ENCODE measurements around the gene SEMA4B.
"Not testable (repeated sequence)": the region's sequence is repeated elsewhere in the genome, so short reads cannot be mapped to it uniquely, and the experiment has no call there.

Gene SEMA4B

GRCh38 chr15:90201130-90201943, at the start of gene SEMA4B:
SEMA4B (plus strand) TSS chr15:90201330; CDS start chr15:90201579, 249 bp downstream.
- DNase-seq (ENCODE audit: low spot score) = peak; percentile 82

GRCh38 chr15:90151989-90152645, 49.0 kb upstream of the SEMA4B start:
- no peak for DNase-seq (ENCODE audit: low spot score)

- DNase-seq (ENCODE audit: low spot score) = no peak
These were observed 47.5 kb upstream of the SEMA4B start for GRCh38 chr15:90153658-90154057.

- no peak for DNase-seq (ENCODE audit: low spot score)
These were observed 46.9 kb upstream of the SEMA4B start for GRCh38 chr15:90154246-90154645.

- DNase-seq (ENCODE audit: low spot score) = no peak
These were observed 46.1 kb upstream of the SEMA4B start for GRCh38 chr15:90154861-90155626.

GRCh38 chr15:90159213-90159612, 41.9 kb upstream of the SEMA4B start:
- DNase-seq (ENCODE audit: low spot score) = no peak

- no peak for DNase-seq (ENCODE audit: low spot score)
These were observed 40.1 kb upstream of the SEMA4B start for GRCh38 chr15:90160781-90161727.

- no peak for DNase-seq (ENCODE audit: low spot score)
These were observed 39.2 kb upstream of the SEMA4B start for GRCh38 chr15:90161950-90162361.

GRCh38 chr15:90162956-90163355, 38.2 kb upstream of the SEMA4B start:
- no peak for DNase-seq (ENCODE audit: low spot score)

- not testable (repeated sequence) for DNase-seq (ENCODE audit: low spot score)
These were observed 36.9 kb upstream of the SEMA4B start for GRCh38 chr15:90164239-90164638.

GRCh38 chr15:90165157-90165556, 36.0 kb upstream of the SEMA4B start:
- DNase-seq (ENCODE audit: low spot score) = no peak

GRCh38 chr15:90165659-90166489, 35.3 kb upstream of the SEMA4B start:
- peak; percentile 84 for DNase-seq (ENCODE audit: low spot score)

- no peak for DNase-seq (ENCODE audit: low spot score)
These were observed 34.0 kb upstream of the SEMA4B start for GRCh38 chr15:90167121-90167520.

GRCh38 chr15:90171623-90172022, 29.5 kb upstream of the SEMA4B start:
- DNase-seq (ENCODE audit: low spot score) = no peak

- no peak for DNase-seq (ENCODE audit: low spot score)
These were observed 27.8 kb upstream of the SEMA4B start for GRCh38 chr15:90173372-90173771.

- DNase-seq (ENCODE audit: low spot score) = no peak
These were observed 26.8 kb upstream of the SEMA4B start for GRCh38 chr15:90174140-90174875.

- DNase-seq (ENCODE audit: low spot score) = no peak
These were observed 24.1 kb upstream of the SEMA4B start for GRCh38 chr15:90177012-90177411.

GRCh38 chr15:90178468-90179435, 22.4 kb upstream of the SEMA4B start:
- no peak for DNase-seq (ENCODE audit: low spot score)

- no peak for DNase-seq (ENCODE audit: low spot score)
These were observed 19.4 kb upstream of the SEMA4B start for GRCh38 chr15:90181776-90182175.
